LNCaP clone FGC (cell line): ENCODE results near the gene SCIN.

Source experiments
- DNase-seq: peaks from one replicate; pipeline ENCODE4 v3.0.0-alpha.2; 2011; ENCODE audit warnings: low read depth
- H3K4me3 ChIP-seq: 2 replicates; pipeline ENCODE4 v1.5.1; 2011; ENCODE audit warnings: mild to moderate bottlenecking, low read depth, low read length, control low read depth
- TF ChIP-seq, protein P1 (sequence below): IDR thresholded peaks from 2 replicates; pipeline ENCODE4 v1.5.1; 2012; ENCODE audit warnings: mild to moderate bottlenecking; ENCODE audit not compliant: control insufficient read depth, insufficient read depth; ENCODE audit errors: extremely low read depth

SCIN gene

DNA sequence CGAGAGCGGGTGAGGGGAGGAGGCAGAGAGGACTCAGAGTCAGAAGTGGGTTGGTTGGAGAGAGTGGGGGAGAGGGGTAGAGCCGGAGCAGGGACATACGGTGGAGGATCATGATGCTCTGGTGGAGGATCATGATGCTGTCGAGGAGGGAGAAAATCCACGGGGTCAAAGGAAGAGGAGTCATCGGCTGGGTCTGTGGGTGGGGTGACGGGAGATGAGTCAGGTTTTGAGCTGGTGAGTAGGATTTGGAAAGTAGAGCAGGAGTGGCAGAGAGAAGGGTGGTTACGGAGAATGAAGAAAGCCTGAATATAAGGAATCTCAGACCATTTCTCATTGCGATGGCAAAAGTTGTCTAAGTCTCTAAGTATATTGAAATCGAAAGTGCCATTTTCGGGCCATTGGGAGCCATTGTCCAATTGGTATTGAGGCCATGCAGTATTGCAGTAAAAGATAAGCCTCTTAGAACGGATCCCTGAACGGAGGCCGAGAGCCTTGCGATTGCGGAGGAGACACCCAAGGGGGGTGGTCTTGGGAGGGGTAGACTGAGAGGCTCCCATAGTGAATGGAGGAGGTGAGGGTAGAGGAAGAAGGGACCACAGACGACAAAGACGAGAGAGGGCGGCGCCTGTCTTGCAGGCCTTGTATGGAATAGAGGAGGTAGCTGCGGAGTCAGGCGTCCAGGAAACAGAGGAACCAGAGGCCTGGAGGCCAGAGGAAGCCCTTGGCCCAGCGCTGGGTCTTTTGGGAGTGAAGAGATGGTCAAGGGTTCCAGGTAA, 23.8 kb downstream of the SCIN start:
- H3K4me3 ChIP-seq = no peak overlapping the region
- TF ChIP-seq, protein P1, sequence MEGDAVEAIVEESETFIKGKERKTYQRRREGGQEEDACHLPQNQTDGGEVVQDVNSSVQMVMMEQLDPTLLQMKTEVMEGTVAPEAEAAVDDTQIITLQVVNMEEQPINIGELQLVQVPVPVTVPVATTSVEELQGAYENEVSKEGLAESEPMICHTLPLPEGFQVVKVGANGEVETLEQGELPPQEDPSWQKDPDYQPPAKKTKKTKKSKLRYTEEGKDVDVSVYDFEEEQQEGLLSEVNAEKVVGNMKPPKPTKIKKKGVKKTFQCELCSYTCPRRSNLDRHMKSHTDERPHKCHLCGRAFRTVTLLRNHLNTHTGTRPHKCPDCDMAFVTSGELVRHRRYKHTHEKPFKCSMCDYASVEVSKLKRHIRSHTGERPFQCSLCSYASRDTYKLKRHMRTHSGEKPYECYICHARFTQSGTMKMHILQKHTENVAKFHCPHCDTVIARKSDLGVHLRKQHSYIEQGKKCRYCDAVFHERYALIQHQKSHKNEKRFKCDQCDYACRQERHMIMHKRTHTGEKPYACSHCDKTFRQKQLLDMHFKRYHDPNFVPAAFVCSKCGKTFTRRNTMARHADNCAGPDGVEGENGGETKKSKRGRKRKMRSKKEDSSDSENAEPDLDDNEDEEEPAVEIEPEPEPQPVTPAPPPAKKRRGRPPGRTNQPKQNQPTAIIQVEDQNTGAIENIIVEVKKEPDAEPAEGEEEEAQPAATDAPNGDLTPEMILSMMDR = no peak
- no peak for DNase-seq

DNA sequence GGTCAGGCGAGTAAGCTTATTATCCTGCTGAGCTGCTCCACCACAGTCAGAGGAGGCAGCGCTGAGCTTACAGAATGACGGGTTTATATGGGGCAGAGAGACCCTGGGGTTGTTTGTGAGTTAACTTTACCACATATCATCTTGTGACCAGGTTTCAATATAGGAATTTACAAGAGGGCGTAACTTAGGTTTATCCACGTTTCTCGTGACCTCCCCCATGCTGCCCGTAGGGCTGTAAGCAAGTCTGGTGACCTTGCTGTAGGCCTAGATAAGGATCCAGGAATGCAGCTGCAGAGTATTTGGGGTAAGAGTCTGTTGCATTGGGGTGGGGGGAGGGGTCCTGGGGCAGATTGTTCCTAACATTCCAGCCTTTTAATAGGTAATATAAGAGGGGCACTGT, 24.6 kb downstream of the SCIN start:
- no peak for DNase-seq
- TF ChIP-seq, protein P1 = no peak
- H3K4me3 ChIP-seq = no peak overlapping the region

DNA sequence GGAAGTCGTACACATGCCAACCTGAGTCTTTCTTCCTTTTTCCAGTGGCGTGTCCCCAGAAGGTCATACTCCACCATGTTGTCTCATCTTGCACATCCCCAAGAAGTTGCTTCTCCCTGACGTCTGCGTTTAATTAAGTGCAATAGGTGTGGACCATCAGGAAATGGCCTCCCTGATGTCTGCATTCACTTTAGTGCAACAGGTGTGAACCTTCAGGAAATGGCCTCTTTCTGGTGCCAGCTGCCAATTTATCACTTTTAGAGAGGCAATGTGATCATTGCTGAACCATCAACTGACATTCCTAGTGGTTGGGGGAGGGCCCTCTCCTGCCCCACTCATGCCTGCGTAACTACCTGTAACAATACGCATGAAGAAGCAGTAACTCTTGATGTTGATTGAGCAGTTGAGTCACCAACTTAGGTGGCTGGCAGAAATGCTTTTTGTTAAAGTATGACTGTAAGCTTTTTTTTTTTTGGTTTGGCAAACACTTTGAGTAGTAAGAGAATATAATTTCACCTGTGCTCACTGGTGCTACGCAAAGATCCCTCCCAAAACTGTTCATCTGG, 25.8 kb downstream of the SCIN start:
- DNase-seq = no peak
- H3K4me3 ChIP-seq = no peak overlapping the region
- TF ChIP-seq, protein P1 = no peak

DNA sequence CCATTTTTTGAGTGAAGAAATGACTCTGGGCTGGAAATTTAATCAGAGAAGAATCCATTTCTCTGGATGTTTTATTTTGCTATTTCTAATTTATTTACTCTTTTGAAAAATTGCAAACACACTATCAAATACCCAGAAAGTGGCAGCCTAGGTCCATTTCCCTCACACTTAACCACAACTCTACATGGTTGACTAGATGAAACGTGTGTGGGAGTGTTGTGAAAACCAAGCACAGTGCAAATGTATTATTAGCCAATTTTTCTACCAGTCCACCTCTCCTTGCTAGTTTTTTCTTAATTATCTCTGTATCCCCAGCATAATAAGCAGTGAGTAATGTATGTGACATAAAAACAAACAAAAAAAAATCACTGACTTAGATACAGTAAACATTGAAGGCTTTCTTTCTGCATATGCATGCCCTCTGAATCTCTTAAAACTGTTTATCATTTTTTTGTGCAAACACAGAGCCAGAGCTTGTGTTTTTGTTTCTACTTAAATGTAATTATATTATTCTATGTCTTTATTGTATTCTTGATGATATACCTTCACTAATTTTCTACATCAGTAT, 30.9 kb downstream of the SCIN start:
- TF ChIP-seq, protein P1 = no peak
- no peak for DNase-seq
- H3K4me3 ChIP-seq = no peak overlapping the region

DNA sequence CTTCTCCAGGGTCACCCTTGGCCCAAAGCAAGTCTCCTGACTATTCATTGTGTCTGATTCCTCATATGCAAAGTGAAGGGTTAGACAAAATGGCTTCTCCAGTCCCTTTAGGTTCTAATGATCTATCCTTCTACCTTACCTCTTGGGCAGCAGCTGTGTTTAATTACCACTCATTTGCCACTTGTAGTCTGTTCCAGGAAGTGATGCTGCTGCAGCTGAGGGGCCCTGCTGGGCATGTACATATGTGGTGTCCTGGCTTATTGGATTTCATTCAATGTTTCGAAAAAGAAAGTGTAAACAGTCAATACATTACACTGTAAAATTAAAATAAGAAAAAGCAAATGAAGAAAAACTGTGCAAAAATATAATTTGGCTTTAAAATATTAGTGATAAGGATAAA, 36.6 kb downstream of the SCIN start:
- no peak overlapping the region for H3K4me3 ChIP-seq
- TF ChIP-seq, protein P1 = no peak
- no peak for DNase-seq

DNA sequence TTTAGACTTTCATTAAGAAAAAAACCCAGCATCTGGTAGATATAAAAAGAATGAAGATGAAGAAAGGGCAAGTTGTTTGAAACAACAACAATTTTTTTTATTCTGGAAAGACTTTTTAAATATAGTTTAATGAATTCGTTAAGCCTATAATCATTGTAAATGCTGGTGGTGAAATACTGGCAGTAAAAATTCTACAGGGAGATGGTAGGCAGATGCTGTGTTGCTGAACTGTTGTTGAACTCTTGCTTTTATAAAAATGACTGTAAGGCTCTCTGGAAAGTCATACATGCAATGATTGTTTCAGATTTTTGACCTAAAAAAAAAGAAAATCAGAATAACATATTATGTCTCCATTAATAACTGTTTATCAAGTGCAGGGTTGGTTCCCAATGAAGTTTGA, 39.0 kb downstream of the SCIN start:
- no peak overlapping the region for H3K4me3 ChIP-seq
- TF ChIP-seq, protein P1 = no peak
- DNase-seq = no peak

DNA sequence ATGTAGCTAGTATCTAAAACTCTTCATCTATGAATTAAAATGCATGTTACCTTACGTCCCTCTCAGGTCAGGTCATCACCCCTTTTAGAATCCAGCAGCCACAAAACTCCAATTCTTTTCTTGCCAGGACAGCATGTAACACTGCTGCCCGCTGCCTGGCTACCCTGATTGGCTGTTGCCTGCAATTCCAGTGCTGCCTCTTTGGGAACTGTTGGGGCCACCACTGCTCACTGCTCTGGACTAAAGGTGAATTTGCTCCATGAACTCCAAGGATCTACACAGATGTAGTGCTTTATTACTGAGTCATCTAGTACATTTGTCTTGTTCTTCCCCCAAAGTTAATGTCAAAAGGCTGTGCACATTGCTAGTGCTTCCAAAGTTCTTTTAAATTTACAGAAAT, 40.4 kb downstream of the SCIN start:
- no peak overlapping the region for H3K4me3 ChIP-seq
- no peak for DNase-seq
- TF ChIP-seq, protein P1 = no peak
